GM19467 (cell line): ENCODE data around the gene AKIRIN1.
"Not testable (repeated sequence)": the region's sequence is repeated elsewhere in the genome, so short reads cannot be mapped to it uniquely, and the experiment has no call there.

Source experiments
- ATAC-seq: cut with Tn5 transposase; IDR thresholded peaks from one replicate; pipeline ENCODE4 v1.9.1; 2021; ENCODE audit warnings: mild to moderate bottlenecking, moderate library complexity; ENCODE audit not compliant: unreplicated experiment

AKIRIN1 gene

GRCh38 chr1:38994196-38994595 is 3.1 kb downstream of the AKIRIN1 start:
- ATAC-seq, result no peak

- ATAC-seq, result no peak
These were observed 6.2 kb downstream of the AKIRIN1 start for GRCh38 chr1:38997034-38997900.

- ATAC-seq, result no peak
These were observed 6.8 kb downstream of the AKIRIN1 start for GRCh38 chr1:38997901-38998190.

- ATAC-seq, result no peak
These were observed 10.7 kb downstream of the AKIRIN1 start for GRCh38 chr1:39001516-39002421.

- ATAC-seq, result no peak
These were observed 12.2 kb downstream of the AKIRIN1 start for GRCh38 chr1:39003281-39003680.

- no peak for ATAC-seq
These were observed 12.7 kb downstream of the AKIRIN1 start for GRCh38 chr1:39003794-39004193.

GRCh38 chr1:39006287-39006686 is 15.2 kb downstream of the AKIRIN1 start:
- ATAC-seq, result no peak

- ATAC-seq, result no peak
These were observed 15.9 kb downstream of the AKIRIN1 start for GRCh38 chr1:39006726-39007645.

- not testable (repeated sequence) for ATAC-seq
These were observed 23.9 kb downstream of the AKIRIN1 start for GRCh38 chr1:39014956-39015355.

GRCh38 chr1:39016604-39017171 is 25.6 kb downstream of the AKIRIN1 start:
- no peak for ATAC-seq

- no peak for ATAC-seq
These were observed 26.2 kb downstream of the AKIRIN1 start for GRCh38 chr1:39017266-39017665.

GRCh38 chr1:39020494-39020893 is 29.4 kb downstream of the AKIRIN1 start:
- ATAC-seq, result not testable (repeated sequence)

- ATAC-seq, result no peak
These were observed 30.4 kb downstream of the AKIRIN1 start for GRCh38 chr1:39021426-39021825.

- ATAC-seq, result no peak
These were observed 32.1 kb downstream of the AKIRIN1 start for GRCh38 chr1:39023140-39023539.

GRCh38 chr1:39026051-39026865 is 35.2 kb downstream of the AKIRIN1 start, which contains the start of gene NDUFS5:
Gene NDUFS5 (plus strand): TSS chr1:39026350. CDS start chr1:39028725, 2,375 bp downstream.
- ATAC-seq, result peak; percentile 77

GRCh38 chr1:39026866-39027507 is 35.9 kb downstream of the AKIRIN1 start:
- no peak for ATAC-seq

- ATAC-seq, result no peak
These were observed 43.1 kb downstream of the AKIRIN1 start for GRCh38 chr1:39034114-39034654.

- no peak for ATAC-seq
These were observed 45.6 kb downstream of the AKIRIN1 start for GRCh38 chr1:39036678-39037077.

- ATAC-seq, result no peak
These were observed 52.4 kb downstream of the AKIRIN1 start for GRCh38 chr1:39043513-39043912.
